GM12892 (cell line): ENCODE measurements around the gene CNTNAP5.

Experiments
- DNase-seq: peaks from one replicate; pipeline ENCODE4 v3.0.0; 2011; ENCODE audit not compliant: insufficient read length
- FAIRE-seq: peaks from 2 replicates; lab custom pipeline; 2011; peaks lifted over from hg19 to GRCh38; lab: Jason Lieb, UNC
- POLR2A ChIP-seq: IDR thresholded peaks from 2 replicates; pipeline ENCODE4 v1.6.1; 2011; ENCODE audit warnings: low read depth, low read length, control low read depth
- POLR2AphosphoS5 ChIP-seq: IDR thresholded peaks from 2 replicates; pipeline ENCODE4 v1.6.1; 2011; ENCODE audit warnings: low read depth, low read length, control low read depth
- TAF1 ChIP-seq: IDR thresholded peaks from 2 replicates; pipeline ENCODE4 v1.6.1; 2011; ENCODE audit warnings: low read depth, mild to moderate bottlenecking, control low read depth, low read length, borderline replicate concordance

The CNTNAP5 gene

GRCh38 chr2:124584615-124585014, 559.5 kb downstream of the CNTNAP5 start:
- DNase-seq (no peak), FAIRE-seq (no peak)
- TF ChIP-seq POLR2A, result no peak
- no peak for TF ChIP-seq POLR2AphosphoS5
- TF ChIP-seq TAF1, result no peak

GRCh38 chr2:124585277-124585676, 560.2 kb downstream of the CNTNAP5 start:
- FAIRE-seq (no peak), DNase-seq (no peak)
- TF ChIP-seq POLR2A (no peak), POLR2AphosphoS5 (no peak), TAF1 (no peak)

- no peak for FAIRE-seq
- DNase-seq, result no peak
- TF ChIP-seq TAF1 (no peak), POLR2AphosphoS5 (no peak), POLR2A (no peak)
Measured at GRCh38 chr2:124586210-124586609, 561.1 kb downstream of the CNTNAP5 start.

- no peak for TF ChIP-seq POLR2AphosphoS5
- no peak for TF ChIP-seq TAF1
- TF ChIP-seq POLR2A, result no peak
- DNase-seq, result no peak
- no peak for FAIRE-seq
Measured at GRCh38 chr2:124586835-124587234, 561.7 kb downstream of the CNTNAP5 start.

- no peak for FAIRE-seq
- TF ChIP-seq TAF1 (no peak), POLR2A (no peak), POLR2AphosphoS5 (no peak)
- no peak for DNase-seq
Measured at GRCh38 chr2:124589971-124590370, 564.9 kb downstream of the CNTNAP5 start.

GRCh38 chr2:124602759-124603158, 577.7 kb downstream of the CNTNAP5 start:
- TF ChIP-seq TAF1 (no peak), POLR2AphosphoS5 (no peak), POLR2A (no peak)
- no peak for DNase-seq
- FAIRE-seq, result no peak

- no peak for DNase-seq
- no peak for FAIRE-seq
- TF ChIP-seq POLR2AphosphoS5, result no peak
- TF ChIP-seq POLR2A, result no peak
- TF ChIP-seq TAF1, result no peak
Measured at GRCh38 chr2:124604940-124605339, 579.9 kb downstream of the CNTNAP5 start.

GRCh38 chr2:124607679-124608078, 582.6 kb downstream of the CNTNAP5 start:
- no peak for FAIRE-seq
- DNase-seq, result no peak
- no peak for TF ChIP-seq POLR2A
- TF ChIP-seq TAF1, result no peak
- no peak for TF ChIP-seq POLR2AphosphoS5

- DNase-seq (no peak), FAIRE-seq (no peak)
- no peak for TF ChIP-seq POLR2AphosphoS5
- no peak for TF ChIP-seq POLR2A
- no peak for TF ChIP-seq TAF1
Measured at GRCh38 chr2:124609667-124610066, 584.6 kb downstream of the CNTNAP5 start.

- no peak for TF ChIP-seq POLR2A
- no peak for TF ChIP-seq POLR2AphosphoS5
- no peak for TF ChIP-seq TAF1
- DNase-seq, result no peak
Measured at GRCh38 chr2:124610141-124610540, 585.1 kb downstream of the CNTNAP5 start.

GRCh38 chr2:124610866-124611265, 585.8 kb downstream of the CNTNAP5 start:
- FAIRE-seq, result no peak

More at GRCh38 chr2:124610141-124610540, 585.1 kb downstream of the CNTNAP5 start:
- no peak for FAIRE-seq

GRCh38 chr2:124623560-124623959, 598.5 kb downstream of the CNTNAP5 start:
- no peak for DNase-seq

More at GRCh38 chr2:124610866-124611265, 585.8 kb downstream of the CNTNAP5 start:
- DNase-seq, result no peak
- no peak for TF ChIP-seq POLR2A

More at GRCh38 chr2:124623560-124623959, 598.5 kb downstream of the CNTNAP5 start:
- no peak for FAIRE-seq
- TF ChIP-seq POLR2AphosphoS5 (no peak), POLR2A (no peak), TAF1 (no peak)
